Measurements from ENCODE around the gene SLC28A2.

SLC28A2 gene

GRCh38 chr15:45262906-45263461 is 10.9 kb downstream of the SLC28A2 start:
- Histone ChIP-seq H3K9me2 (replicated peaks; ENCODE audit: control insufficient read depth, low read length) (no peaks in the 10 kb centered on the region), H3K27me3 (ENCODE audit: control insufficient read depth, low read length) (no peaks in the 10 kb centered on the region), H3F3A (ENCODE audit: control insufficient read depth, insufficient read depth) (no peaks in the 10 kb centered on the region), H4K20me1 (ENCODE audit: control insufficient read depth, insufficient read depth, low read depth, low read length) (no peaks in the 10 kb centered on the region), H3K36me3 (ENCODE audit: control insufficient read depth, low read length) (no peaks in the 10 kb centered on the region), H3K4me3 (ENCODE audit: low read length) (no peak overlapping the region), H3K27ac (ENCODE audit: low read depth, low read length) (no peak overlapping the region), H3K4me1 (ENCODE audit: control insufficient read depth, low read length) (no peaks in the 10 kb centered on the region), H3K4me2 (ENCODE audit: low read length) (no peak overlapping the region), H3K79me2 (ENCODE audit: control insufficient read depth, low read length) (no peaks in the 10 kb centered on the region), H3K9me3 (ENCODE audit: control insufficient read depth, insufficient read depth, low read length) (no peaks in the 10 kb centered on the region)
- TF ChIP-seq EZH2phosphoT487 (IDR thresholded peaks at IDR 0.05; ENCODE audit: borderline replicate concordance, low read length) (no peak), CTCF (IDR thresholded peaks at IDR 0.05; ENCODE audit: low read depth, low read length, poor library complexity, severe bottlenecking) (no peak)

- Histone ChIP-seq H3K9me2 (replicated peaks; ENCODE audit: control insufficient read depth, low read length) (no peaks in the 10 kb centered on the region), H3K27ac (ENCODE audit: low read depth, low read length) (no peak overlapping the region), H3K27me3 (ENCODE audit: control insufficient read depth, low read length) (no peaks in the 10 kb centered on the region), H3F3A (ENCODE audit: control insufficient read depth, insufficient read depth) (no peaks in the 10 kb centered on the region), H3K36me3 (ENCODE audit: control insufficient read depth, low read length) (no peaks in the 10 kb centered on the region), H3K4me2 (ENCODE audit: low read length) (no peak overlapping the region), H3K9me3 (ENCODE audit: control insufficient read depth, insufficient read depth, low read length) (no peaks in the 10 kb centered on the region), H4K20me1 (ENCODE audit: control insufficient read depth, insufficient read depth, low read depth, low read length) (no peaks in the 10 kb centered on the region), H3K4me3 (ENCODE audit: low read length) (no peak overlapping the region), H3K79me2 (ENCODE audit: control insufficient read depth, low read length) (no peaks in the 10 kb centered on the region), H3K4me1 (ENCODE audit: control insufficient read depth, low read length) (no peaks in the 10 kb centered on the region)
- TF ChIP-seq CTCF (IDR thresholded peaks at IDR 0.05; ENCODE audit: low read depth, low read length, poor library complexity, severe bottlenecking) (no peak), EZH2phosphoT487 (IDR thresholded peaks at IDR 0.05; ENCODE audit: borderline replicate concordance, low read length) (no peak)
Observed at GRCh38 chr15:45263854-45264253, 11.8 kb downstream of the SLC28A2 start.

- Histone ChIP-seq H3K4me2 (ENCODE audit: low read length) (no peak overlapping the region), H3K4me1 (ENCODE audit: control insufficient read depth, low read length) (no peaks in the 10 kb centered on the region), H3K27ac (ENCODE audit: low read depth, low read length) (no peak overlapping the region), H3K9me2 (replicated peaks; ENCODE audit: control insufficient read depth, low read length) (no peaks in the 10 kb centered on the region), H3K9me3 (ENCODE audit: control insufficient read depth, insufficient read depth, low read length) (no peaks in the 10 kb centered on the region), H4K20me1 (ENCODE audit: control insufficient read depth, insufficient read depth, low read depth, low read length) (no peaks in the 10 kb centered on the region), H3K79me2 (ENCODE audit: control insufficient read depth, low read length) (no peaks in the 10 kb centered on the region), H3F3A (ENCODE audit: control insufficient read depth, insufficient read depth) (no peaks in the 10 kb centered on the region), H3K4me3 (ENCODE audit: low read length) (no peak overlapping the region), H3K27me3 (ENCODE audit: control insufficient read depth, low read length) (no peaks in the 10 kb centered on the region), H3K36me3 (ENCODE audit: control insufficient read depth, low read length) (no peaks in the 10 kb centered on the region)
- TF ChIP-seq CTCF (IDR thresholded peaks at IDR 0.05; ENCODE audit: low read depth, low read length, poor library complexity, severe bottlenecking) (no peak), EZH2phosphoT487 (IDR thresholded peaks at IDR 0.05; ENCODE audit: borderline replicate concordance, low read length) (no peak)
Observed at GRCh38 chr15:45265506-45265905, 13.5 kb downstream of the SLC28A2 start.
